Activated T-cell treated with anti-CD3 and anti-CD28 coated beads for 4 hours (primary cell): ENCODE results near the gene TNFRSF4.
A peak's percentile ranks its signal among the peaks of the same experiment; 100 is the strongest.

ENCODE experiments used
- DNase-seq: peaks from one replicate; pipeline ENCODE4 v3.0.0-alpha.2; 2020

TNFRSF4 gene

DNA sequence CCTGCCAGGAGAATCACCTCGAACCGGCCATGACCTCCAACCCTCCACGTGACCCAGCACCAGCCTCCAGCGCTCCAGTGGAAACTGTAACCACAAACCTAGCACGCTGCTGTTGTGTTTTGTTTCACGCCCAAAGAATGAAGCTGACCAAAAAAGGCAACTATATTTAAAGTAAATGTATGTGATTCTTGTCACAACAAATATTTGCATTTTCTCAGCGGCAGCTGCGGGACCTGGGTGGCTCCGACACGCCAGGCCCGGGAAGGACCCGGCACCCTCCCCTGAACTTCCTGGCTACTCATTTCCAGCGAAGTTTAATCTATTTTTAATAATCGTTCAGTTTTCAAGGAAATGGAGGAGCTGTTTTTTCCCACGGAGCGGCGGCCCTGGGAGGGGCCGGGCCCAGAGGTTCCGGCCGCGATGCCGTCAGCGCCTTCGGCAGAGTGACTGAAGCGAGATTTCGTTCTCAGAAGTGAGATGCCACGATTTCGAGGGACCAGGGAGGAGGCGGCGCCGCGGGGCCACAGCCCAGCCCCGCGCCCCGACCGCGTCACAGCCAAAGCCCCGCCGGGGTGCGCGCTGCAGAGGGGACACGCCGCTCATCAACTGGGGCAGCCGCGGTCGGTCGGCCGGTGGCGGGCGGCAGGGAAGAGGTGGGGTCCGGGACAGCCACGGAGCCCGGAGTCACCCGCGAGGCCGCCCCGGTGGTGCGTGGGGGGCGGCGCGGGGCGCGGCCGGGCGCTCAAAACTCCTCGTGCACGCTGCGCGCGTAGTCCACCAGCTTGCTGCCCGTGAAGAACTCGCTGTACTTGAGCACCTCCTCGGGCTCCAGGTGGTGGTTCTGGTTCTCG, 3.0 kb upstream of the TNFRSF4 start:
- no peak for DNase-seq

DNA sequence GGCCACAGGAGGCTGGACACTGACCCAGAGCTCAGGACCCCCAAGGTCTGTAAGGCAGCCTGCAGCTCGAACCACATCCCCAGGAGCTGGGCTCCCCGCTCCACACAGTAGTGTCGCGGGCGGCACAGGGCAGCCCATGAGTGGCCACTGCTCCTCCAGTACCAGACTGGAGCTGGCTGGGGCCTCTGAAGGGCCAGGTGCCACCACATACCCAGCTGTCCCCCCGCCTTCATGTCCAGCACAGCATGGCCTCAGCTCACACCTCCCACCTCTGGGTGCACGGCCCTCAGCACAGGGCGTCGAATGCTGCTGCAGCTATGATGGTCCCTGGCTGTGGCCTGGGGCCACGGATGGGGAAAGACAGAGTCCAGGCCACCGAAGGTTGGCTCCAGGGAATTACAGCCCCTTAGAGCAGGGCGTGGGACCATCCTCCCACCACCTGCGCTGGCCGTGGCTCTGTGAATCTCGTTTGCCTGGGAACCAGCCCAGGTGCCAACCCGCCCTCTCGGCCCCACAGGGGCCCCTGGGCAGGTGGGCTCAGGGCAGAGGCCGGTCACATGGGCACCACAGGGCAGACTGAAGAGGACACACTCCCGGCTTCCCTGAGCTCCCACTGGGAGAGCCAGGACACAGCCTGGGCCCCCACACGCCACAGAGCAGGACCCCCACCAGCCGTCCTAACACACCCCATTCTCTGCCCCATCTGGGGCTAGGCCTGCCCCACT, 2.1 kb upstream of the TNFRSF4 start:
- no peak for DNase-seq

DNA sequence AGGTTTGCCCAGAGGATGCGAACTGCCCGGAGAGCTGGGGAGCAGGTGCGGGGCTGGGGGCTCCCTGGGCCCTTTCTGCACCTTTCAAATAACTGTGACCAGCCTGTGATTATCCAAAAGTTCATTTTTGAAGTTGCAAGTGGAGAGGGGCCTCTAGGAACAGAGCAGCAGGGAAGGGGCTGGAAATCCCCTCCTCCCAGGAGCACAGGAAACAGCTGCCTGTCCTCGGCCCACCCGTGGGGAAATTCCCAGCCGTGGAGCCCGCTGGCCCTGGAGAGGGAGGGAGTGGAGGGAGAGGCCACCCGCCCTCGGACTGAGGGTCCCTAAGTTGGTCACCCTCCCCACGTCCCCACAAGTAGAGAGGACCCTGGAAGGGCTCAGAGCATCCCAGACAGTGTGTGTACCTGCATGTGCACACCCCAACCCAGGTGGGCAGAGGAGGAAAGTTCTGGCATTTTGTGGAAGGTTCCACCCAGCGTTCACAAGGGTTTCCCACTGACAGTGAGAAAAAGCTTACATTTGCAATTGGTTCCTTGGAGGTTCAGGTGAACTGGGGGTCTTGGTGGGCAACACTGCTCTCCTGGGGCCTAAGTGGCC, 1.2 kb upstream of the TNFRSF4 start:
- DNase-seq, result no peak

DNA sequence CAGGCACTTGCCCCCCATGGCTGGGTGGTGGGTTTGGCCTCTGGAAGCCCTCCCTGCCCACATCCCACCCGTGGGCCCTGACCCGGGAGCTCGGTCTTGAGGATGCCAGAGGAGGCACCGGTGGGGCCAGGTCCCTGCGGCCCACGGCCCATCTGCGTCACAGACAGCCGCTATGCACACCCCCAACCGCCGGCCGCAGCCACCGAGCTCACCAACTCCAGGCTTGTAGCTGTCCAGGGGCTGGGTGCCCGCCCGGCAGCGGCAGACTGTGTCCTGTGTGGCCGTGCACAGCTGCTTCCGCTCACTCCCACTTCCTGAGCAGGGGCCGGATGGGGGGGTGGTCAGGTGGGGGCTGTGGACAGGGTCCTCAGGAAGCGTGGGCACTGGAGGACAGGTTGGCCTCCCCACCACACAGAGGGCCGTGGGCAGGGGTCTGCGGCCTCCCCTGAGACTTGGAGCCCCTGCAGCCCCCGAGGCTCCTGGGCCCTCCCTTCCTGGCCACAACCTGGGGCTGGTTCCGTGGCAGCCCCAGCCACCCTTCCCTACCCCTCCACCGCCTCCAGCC, 1.1 kb downstream of the TNFRSF4 start:
- no peak for DNase-seq

DNA sequence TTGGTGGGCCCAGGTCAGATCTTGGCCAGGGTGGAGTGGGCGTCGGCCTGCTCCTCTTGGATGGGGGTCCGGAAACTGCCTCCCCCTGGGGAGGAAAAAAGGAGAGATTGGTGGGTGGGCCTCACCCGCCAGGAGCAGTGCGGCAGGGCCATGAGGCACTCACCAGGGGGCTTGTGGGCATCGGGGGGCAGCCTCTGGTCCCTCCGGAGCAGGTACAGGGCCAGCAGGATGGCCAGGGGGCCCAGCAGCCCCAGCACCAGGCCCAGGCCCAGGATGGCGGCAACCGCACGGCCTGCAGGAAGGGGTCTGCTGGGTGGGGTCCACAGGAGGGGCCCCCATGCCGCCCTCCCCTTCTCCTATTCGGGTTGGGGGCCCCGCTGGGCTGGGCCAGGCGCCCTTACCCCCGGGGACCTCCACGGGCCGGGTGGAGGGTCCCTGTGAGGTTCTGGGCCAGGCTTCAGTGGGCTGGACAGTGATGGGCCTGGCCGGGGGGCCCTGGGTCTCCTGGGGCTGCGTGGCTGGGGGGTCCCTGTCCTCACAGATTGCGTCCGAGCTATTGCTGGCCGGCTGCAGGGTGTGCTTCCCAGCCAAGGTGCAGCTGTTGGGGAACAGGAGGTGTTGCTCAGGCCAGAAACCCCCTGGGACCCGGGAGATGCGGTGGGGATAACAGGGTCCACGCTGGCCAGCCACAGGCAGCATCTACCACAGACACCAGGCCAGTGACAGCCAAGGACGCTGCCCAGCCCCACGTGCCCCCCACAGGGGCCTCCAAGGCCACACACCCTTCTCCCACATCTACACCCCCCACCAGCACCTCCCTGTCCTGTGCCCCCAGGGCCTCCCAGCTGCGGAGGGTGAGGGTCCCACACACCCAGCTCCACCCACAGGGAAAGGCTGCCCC, 2.2 kb downstream of the TNFRSF4 start:
- DNase-seq, result no peak

DNA sequence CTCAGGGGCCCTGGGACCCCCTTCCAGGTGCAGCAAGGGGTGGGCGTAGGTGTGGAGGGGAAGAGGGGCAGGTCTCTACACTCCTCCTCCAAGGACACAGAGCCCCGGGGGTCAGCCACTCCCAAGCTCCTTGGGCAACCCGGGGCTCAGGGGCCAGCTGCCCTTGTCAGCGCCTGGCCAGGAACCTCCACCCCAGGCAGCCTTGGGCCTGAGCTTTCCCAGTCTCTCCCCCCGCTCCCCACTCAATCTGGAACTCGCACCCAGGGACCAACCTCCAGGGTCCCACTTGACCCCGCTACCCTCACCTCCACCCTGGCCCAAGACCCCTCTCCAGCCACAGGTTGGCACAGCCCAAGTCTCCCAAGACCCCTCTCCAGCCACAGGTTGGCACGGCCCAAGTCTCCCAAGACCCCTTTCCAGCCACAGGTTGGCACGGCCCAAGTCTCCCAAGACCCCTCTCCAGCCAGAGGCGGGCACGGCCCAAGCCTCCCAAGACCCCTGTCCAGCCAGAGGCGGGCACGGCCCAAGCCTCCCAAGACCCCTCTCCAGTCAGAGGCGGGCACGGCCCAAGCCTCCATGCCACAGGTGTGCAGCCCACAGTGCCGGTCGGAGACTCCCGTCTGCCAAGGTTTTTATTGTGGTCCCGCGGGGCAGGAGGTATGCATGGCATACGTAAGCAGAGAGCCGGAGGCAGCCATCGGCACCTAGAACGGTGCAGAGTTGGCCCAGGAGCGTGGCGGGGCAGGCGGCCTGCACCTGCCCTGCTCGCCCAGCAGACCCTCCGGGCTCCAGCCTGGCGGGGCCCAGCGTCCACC, 3.0 kb downstream of the TNFRSF4 start:
- no peak for DNase-seq

DNA sequence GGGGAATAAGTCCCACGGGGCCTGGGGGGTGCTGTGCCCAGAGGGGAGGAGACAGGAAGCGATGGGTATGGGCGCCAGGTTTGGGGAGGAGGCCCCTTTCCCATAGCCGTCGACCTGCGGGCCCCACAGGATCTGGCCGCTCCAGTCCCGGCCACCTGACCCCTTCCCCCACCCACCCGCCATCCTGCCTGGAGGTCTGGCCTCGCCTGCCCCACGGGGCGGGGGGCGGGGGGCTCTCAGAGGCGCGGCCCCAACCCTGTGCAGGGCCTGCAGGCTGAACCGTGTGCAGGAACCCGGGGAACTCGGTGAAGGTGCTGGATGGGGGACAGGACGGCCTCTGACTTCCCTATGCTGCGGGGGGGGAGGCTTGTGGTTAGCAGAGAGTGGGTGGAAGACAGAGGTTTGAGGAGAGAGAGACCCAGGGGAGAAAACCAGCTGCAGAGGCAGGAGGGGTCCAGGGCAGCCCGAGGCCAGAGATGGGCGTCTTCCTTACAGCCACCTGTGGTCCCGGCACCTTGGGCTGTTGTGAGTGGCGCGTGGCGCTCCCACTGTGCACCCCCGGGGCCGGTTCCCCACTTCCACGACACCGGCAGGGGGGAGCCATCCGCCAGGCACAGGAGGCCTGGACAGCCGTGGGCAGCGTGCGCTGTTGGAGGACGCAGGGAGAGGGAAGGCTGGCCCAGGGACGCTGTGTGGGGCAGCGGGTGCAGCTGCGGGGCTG, 5.1 kb downstream of the TNFRSF4 start:
- peak; percentile 55 for DNase-seq

DNA sequence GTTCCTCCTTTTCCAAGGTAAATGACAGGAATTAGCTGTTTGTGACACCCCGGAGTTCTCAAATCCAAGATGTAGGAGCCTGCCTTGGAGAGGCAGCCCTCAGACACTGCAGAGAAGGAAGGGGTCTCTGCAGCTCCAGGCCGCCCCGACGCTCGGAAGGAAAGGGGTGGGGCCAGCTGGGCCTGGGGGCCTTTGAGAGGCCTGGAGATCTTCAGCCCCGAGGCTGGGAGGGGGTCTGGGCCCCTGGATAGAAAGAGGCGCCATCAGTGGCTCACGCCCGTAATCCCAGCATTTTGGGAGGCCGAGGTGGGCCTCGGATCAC, 6.4 kb downstream of the TNFRSF4 start:
- DNase-seq, result no peak

DNA sequence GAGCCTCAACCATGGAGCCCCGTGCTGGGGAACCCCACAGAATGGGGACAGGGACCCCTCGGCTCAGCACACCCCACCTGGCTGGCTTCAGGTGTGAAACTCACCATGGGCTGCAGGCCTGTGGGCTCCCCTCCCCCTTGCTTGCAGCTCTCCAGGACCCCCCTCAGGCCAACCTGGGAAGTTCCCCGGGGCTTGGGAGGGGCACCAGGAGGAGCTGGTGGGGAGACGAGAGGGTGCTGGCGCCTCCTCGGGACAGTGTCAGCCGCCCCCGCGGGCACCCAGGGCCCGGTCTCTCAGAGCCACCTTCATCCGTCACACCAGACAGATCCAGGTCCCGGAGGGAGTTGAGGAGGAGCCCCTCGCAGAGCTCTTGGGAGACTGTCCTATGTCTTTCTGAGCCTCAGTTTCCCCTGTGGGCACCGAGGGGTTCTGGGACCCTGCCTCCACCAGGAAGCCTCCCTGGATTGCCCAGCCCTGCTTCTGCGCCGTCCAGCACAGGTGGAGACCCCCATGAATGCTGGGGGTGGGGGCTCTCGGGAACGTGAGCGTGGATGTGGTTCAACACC, 6.9 kb downstream of the TNFRSF4 start:
- DNase-seq, result no peak

DNA sequence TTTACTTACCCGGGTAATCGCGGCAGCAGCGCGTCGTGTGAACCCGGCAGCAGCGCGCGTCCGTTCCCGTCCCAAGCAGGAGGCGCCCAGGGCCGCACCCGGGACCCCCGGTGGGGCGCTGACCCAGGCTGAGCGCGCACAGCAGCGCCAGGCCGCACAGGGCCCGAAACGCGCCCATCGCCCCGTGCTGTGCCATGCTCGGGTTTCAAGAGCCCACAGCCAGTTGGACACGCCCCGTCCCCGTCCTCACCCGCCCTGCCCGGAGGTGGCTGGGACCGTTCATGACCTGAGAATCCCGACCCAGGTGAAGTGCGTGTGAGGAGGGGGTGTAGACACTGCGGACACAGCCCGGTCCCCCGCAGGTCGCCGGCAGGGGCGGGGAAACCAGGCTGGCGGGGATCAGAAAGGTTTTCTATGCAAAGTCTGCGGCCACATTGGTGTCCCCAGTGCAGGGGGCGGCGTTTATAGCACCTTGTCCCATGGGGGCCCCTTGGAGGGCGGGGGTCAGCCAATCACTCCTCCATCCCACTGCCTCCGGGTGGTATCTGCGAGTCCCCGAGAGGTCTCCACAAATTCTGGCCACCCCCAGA, 7.5 kb downstream of the TNFRSF4 start, which contains the start of gene TNFRSF18:
TNFRSF18 (minus strand) TSS at position 217 of the 590 bp plus-strand sequence; CDS start at position 196, 21 bp downstream.
- DNase-seq, result no peak

DNA sequence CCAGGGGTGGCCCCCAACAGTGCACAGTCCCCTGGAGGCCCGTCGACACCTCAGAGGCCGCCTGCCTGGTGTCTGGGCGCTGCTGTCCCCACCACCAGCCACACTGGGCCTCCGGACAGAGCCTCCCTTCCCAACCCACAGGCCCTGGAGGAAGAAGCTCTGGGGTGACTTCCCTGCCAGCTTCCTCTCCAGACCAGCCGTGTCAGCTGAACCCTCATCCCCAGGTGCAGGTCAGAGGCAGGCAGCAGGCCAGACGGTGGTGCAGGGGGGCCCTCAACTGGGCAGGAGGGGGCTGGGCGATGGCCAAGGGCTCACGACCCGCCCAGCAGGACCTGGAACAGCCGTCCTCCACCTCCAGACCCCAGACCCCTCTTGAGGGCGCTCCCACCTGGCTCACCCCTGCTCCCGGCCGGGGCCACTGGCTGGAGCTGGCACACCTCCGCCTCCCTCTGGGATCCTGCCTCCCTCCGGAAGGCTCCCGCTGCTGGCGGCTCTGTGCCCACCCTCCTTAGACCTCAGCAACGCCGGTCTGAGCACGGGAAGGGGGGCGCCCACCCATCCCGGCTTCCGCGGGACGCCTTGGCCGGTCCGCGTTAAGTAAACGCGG, 8.1 kb downstream of the TNFRSF4 start:
- DNase-seq, result no peak

DNA sequence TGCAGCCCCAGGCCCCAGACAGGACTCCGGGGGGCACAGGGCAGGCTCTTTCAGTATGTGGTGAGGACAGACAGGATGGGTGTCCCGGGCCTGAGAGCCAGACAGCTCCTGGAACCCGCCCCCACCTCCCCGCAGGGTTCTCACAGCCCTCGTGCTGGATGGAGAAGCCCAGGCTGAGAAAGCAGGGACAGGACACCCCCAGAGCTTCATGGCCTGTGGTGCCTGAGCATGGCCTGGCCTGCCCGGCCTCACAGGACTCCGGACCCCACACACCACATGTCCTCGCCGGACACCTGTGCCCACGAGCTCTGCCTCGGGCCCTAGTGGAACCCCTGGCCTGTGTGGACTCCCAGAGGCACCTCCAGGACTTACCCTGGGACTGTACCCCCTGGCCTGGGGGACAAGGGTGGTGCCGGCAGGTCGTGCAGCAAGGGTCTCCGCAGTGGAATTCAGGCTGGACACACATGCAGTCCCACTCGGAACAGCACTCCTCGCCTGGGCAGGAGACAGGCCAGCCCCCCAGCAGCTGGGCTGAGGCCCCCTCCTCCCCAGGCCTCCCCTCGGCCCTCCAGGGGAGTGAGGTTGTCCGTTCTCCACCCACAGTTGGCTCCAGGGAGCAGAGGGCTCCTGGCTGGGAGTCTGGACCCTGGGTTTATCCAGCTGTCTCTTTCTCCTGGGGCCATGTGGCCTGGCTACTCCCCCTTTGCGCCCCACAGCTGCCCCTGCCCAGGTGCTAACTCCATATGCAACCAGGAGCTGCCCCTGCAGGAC, 8.8 kb downstream of the TNFRSF4 start:
- DNase-seq, result no peak

DNA sequence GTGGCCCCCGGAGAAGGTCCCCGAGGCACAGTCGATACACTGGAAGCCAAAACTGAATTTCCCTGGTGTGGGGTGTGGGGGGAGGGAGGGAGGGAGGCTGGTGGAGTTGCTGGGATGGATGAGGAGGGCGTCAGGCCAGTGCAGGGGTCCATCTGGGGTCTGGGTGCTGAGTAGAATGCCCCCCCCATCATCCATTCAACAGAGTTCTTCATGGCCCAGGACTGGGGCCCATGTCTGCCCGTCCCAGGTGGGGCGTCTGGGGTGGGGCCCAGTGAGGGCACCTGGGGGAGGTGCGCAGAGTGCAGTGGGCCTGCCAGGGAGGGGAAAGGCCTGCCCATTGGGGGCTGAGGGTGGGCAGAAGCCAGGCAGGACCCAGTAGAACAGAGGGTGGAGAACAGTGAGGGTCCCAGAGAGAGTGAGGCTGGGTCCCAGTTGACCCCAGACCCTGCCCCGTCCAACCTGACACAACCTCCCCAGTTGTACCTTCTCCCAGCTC, 9.5 kb downstream of the TNFRSF4 start:
- no peak for DNase-seq

DNA sequence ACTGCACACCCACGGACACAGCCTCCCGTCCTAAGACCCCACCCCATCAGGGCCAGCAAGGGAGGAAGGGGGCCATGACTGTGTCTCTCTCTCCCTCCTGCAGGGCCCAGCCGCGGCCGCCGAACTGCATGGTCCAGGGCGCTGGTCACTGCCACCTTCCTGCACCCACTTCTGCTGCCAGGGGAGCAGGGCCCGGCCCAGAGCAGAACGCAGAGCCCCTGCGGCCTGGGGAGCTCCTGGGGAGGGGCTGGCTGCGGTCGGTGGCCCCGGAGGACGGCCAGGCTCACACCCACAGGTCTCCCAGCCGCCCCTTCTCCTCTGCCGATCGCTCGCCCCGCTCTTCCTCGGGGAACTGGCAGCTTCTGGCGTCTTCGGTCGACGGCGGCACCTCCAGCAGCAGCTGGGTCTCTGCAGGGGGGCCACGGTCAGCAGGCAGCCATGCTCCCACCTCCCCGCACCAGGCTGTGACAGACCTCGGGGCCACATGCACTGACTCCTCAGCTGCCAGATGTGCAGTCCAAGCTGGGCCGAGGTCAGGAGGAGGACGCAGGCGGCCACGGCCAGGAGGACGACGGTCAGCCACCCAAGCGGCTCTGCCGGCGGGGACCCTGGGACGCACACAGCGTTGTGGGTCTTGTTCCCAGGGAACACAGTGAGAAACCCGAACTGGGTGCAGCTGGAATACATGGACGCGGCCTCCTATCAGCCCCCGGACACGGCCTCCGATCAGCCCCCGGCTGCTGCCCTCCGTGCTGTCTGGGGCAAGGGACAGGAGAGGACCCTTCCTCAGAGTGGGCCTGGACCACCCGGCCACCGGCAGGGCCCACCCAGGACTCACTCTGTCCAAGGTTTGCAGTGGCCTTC, 10.2 kb downstream of the TNFRSF4 start:
- DNase-seq, result no peak

DNA sequence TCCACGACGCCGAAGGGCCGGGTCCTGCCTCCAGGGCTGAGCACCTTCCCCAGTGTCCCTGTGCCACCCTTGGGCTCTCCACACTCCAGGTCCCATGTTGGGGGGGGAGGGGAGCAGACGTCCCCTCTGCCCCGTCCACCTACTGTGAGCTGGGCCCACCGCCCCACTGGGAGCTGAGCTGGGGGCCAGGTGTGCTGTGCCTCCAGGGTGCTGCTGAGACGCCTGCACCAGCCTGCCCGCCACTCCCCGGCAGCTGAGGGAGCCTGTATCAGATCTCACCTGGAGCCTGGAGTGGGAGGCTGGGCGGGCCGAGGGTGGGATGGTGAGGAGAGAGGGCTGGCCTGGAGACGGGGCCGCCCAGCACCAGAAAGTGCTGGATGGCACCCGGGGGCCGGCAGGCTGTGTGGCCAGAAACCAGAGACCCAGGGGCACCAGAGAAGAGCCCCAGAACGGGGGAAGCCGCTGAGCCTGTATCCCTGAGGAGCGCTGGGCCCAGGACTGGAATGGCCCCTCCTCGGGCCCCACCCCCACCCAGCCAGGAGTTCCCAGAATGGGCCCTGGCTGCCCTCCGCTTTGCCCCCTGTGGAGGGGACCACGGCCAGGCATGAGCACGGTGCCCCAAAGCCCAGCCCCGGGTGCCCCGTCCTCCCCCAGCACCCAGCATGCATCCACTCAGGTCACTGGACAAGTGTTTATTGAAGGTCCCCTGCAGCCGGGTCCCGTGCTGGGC, 11.0 kb downstream of the TNFRSF4 start:
- no peak for DNase-seq

DNA sequence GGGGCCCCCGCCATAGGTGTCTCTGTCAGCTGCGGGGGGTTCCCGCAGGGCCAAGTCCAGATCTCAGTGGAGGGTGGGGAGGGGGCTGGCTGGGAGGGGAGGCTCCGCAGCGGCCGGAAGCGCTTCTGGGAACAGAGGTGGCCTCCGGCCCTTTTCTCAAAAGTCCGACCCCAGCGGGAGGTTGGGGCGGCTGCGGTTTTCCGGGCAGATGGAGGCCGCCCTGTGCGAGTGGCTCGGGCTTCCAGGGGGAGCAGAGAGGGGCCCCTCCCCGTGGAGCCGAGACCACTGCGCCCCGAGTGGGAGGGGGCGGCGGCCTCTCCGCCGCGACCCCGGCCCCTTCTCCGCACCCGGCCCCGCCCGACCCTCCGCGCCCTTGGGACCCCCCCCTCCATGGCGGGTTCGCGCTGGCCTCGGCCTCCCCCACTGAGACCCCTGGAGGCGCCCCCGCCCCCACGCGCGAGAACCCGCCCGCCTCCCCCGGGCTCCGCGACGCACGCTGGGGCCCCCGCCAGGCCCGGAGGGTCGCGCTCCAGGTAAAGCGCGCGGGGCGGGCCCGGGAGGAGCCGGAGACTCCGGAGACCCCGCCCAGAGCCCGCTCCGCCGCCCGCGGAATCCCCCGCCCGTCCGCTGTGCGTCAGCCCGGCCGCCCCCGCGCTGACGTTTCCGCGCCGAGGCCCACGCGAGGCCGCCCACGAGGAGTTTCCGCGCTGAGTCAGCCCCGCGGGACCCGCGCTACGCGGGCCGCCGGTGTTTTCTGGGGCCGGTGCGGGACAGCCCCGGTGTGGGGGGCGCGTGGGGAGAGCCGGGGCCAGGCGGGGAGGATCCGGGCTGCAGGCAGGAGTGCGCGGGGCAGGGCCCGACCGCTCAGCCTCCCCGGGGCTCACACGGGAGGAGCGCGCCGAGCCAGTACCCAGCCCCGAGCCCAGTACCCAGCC, 12.8 kb downstream of the TNFRSF4 start:
- peak; percentile 93 for DNase-seq
